Stimulated activated CD8-positive, alpha-beta memory T cell treated with anti-CD3 and anti-CD28 coated beads, Interleukin-15, amount 100 ng/mL, for 48 hours (primary cell): ENCODE results near the gene PSD.
"Not testable (repeated sequence)": the region's sequence is repeated elsewhere in the genome, so short reads cannot be mapped to it uniquely, and the experiment has no call there.

Source experiments
- DNase-seq, 2 donors: peaks; one replicate each; pipeline ENCODE4 v3.0.0-alpha.2; 2020; ENCODE audit warnings: low read depth in 2 of 2

PSD gene

DNA sequence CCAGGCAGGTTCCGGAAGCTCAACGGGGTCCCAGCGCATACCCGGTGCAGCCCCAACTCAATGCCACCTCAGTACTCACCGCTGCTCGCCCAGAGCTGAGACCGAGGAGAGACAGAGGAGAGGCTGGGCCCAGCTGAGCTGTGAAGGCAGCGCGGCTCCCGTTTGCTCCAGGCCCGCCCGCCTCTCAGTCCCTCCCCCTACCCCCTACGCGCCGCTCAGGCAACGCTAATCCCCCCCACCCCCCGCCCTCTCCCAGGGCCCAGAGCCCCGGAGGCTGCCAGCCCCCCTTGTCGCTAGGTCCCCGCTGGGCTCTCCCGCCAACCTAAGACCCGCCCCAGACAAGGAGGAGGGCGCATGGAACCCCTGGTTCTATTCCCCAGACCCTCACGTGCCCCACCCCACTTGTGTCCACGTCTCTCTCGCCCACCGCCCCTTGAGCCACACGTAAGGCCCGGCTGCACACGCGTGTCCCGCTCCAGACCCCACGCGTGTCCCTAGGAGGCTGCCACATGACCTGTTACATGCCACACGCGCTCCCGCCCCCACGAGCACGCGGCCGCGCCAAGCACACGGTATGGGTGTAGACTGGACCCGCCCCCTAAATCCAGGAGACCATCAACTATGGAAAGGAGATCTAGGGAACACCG is at the start of gene PSD:
Gene PSD, minus strand, starts transcription at position 164 of the 647 bp plus-strand sequence. CDS start 1,747 bp downstream, outside the sequence.
- no peak for DNase-seq

GRCh38 chr10:102467971-102468438 is 49.4 kb upstream of the PSD start:
- no peak for DNase-seq

- no peak for DNase-seq
These were observed 48.7 kb upstream of the PSD start for GRCh38 chr10:102467318-102467717.

GRCh38 chr10:102465466-102465865 is 46.9 kb upstream of the PSD start:
- no peak for DNase-seq

GRCh38 chr10:102463983-102464382 is 45.4 kb upstream of the PSD start:
- no peak for DNase-seq

GRCh38 chr10:102462512-102463054 is 44.0 kb upstream of the PSD start:
- no peak for DNase-seq

DNA sequence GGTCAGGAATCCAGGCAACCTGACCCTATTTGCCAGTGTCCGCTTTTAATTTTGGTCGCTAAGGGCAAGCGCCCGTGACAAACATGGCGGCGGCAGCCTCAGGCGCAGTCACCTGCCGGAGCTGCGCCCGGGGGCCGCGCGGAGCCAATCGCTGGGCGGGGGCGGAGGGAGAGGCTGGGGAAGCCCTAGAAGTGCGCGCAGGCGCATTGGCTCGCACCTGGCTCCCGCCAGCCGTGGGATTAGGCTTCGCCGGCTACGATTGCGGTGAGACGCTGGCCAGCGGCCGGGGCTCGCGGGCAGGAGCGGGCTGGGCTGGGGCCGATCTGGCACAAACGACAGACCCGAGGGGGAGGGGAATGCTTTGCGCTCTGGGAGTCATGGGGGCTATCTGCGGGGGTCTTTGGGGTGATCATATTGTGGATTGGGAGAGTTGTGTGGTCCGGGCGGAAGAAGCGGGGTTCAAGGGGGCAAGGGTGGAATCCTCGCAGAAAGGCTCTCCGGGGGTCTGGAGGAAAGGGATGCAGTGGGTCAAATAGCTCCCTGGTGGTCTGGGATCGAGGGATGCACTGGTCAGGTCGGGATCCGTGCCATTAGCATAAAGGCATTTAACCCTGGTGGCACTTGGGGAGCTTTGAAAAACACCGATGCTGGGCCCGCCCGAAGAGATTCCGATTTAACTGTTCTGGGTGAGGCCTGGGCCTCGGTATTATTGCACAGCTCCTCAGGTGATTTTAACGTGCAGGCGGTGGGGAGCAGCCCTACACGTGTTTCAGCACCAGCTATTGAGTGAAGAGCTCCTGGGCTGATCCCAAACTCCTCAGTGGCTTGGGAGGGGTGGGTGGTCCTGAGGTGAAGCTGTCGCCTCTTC is 42.8 kb upstream of the PSD start:
- DNase-seq: peak; percentile 90 to 92

- no peak for DNase-seq
These were observed 42.2 kb upstream of the PSD start for GRCh38 chr10:102460836-102461186.

- no peak for DNase-seq
These were observed 40.1 kb upstream of the PSD start for GRCh38 chr10:102458656-102459055.

DNA sequence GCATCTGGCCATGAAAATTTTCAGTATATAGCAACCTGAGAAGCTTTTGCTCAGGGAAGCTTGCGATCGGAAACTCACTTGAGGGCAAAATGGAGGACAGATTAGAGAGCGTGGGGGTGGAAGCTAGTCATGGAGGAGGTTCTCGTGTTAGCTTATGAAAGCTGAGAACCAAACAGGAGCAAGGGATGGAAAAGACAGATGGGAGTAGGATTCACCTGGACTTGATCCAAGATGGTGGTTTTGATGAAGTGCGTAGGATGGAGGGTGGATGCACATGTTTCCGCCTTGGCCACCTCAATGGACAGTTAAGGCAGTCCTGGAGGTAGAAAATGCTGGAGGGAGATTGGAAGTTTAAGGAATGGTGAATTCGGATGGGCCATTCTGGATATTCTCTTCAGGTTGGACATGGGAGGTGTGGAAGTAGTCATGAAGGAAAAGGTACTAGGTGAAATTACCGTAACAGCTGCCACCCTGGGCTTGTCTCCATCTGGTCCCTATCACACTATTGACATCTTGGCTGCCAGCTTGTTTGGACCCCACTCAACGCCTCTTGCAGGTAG is 39.1 kb upstream of the PSD start:
- DNase-seq: no peak

DNA sequence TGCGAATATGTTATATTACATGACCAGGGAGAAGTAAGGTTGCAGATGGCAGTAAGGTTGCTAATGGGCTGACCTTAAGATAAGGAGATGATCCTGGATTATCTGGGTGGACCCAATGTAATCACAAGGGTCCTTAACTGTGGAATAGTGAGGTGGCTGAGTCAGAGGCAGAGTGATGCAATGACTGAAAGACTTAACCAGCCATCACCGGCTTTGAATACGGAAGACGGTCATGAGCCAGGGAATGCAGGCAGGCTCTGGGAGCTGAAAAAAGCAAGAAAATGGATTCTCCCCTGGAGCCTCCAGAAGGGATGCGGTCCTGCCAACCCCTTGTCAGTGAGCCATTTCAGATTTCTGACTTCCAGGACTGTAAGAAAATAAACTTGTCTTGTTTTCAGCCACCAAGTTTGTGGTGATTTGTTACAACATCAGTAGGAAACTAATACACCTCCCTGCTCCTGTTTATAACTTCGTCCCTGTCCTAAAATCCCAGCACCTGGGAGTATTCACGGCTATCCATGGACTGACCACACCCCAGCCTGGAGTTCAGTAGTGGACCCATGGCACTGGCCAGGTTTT is 37.4 kb upstream of the PSD start:
- DNase-seq: no peak

DNA sequence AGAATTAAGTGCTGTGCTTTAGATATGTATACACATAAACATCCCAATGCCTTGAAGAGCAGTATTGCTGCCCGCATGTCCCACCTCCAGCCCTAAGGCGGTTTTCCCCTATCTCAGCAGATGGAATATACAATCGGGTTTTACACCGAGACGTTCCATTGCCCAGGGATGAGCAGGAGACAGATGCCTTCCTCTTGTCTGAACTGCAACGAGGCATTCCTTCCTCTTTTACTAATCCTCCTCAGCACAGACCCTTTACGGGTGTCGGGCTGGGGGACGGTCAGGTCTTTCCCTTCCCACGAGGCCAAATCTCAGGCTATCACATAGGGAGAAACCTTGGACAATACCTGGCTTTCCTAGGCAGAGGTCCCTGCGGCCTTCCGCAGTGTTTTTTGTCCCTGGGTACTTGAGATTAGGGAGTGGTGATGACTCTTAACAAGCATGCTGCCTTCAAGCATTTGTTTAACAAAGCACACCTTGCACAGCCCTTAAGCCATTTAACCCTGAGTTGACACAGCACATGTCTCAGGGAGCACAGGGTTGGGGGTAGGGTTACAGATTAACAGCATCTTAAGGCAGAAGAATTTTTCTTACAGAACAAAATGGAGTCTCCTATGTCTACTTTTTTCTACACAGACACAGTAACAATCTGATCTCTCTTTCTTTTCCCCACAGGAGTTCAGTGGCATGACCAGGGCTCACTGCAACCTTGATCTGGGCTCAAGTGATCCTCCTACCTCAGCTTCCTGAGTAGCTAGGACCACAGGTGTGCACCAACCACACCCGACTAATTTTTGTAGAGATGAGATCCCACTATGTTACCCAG is 36.3 kb upstream of the PSD start:
- DNase-seq: not testable (repeated sequence)

- DNase-seq: no peak
These were observed 34.9 kb upstream of the PSD start for GRCh38 chr10:102453502-102453901.

DNA sequence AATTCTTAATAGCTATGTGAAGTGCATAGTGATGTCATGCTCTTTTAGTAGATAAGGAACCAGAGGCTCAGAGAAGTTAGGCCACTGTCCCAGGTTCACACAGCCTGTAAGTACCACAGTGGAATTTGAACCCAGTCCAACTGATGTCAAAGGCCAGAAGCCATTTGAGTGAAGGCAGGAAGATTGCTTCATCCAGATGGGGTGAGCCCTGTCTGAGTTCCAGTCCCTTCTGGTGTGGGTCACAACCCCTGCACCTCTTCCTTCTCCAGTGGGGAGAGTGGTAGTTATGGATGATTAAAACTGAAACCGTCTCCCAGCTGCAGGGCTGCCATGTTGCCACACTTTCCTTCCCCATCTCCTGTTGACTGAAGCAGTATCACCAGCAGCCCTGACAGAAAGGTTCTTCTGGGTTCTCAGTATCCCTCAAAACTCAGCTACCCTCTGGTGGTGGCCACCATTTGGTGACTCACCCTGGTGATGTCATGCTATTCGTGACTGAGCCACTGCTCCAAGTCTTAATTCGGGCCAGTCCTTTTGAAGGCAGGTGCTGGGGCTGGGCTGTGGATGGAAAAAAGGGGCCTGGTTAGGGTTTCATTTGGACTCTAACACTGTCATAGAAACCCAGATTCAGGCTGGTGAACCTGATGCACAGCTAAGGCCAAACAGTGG is 34.2 kb upstream of the PSD start:
- DNase-seq: peak; percentile 73 to 81

- no peak for DNase-seq
These were observed 32.8 kb upstream of the PSD start, which contains the start of gene C10orf95 for GRCh38 chr10:102451105-102451969. C10orf95 (minus strand) TSS chr10:102451543; CDS start chr10:102451093, 450 bp downstream.

- peak; percentile 81 to 85 for DNase-seq
These were observed 32.0 kb upstream of the PSD start for GRCh38 chr10:102450374-102451104.

- DNase-seq: no peak
These were observed 31.5 kb upstream of the PSD start for GRCh38 chr10:102450124-102450373.

DNA sequence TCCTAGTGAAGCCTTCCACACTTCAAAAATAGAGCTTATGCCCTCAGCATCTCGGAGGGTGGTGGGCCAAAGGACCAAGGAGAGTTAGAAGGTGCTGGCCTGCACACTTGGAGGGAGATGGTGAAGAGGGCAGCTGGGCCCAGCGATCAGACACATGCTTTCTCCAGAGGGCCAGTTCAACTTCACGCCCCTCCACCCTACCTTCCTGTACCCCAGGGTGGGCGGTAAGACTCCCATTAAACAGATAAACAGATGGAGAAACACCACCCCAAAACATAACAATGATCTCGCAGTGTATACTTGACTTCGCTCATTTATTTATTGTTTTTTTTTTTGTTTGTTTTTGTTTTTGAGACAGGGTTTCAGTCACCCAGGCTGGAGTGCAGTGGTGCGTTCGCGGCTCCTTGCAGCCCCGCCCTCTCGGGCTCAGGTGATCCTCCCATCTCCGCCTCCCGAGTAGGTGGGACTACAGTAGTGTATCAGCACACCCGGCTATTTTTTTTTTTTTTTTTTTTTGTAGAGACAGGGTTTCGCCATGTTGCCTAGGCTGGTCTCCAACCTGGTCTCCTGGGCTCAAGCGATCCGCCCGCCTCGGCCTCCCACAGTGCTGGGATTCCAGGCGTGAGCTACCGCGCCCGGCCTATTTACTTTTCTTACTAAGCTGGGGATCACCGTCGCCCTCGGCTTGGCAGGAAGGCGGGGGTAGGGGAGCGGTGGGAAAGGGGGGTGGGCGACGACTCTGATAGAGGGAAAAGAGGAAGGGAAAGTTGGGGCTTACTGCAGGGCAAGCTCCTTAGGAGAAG is 30.9 kb upstream of the PSD start:
- peak; percentile 76 to 78 for DNase-seq
